H1 (cell line): ENCODE results near the gene ZNF302. TPM values are rescaled to one million over a fixed set of nuclear protein-coding genes. Genes with fewer than 3 reads are reported as not detected.
A peak's percentile ranks its signal among the peaks of the same experiment; 100 is the strongest.

Experiments
- CTCF ChIA-PET: fragments of 300-600 bp; sonication (Branson Sonifier 250); formaldehyde crosslinking; loops from one replicate; lab custom pipeline; 2021; ENCODE audit not compliant: partially characterized antibody; lab: Charles Lee
- POLR2A ChIA-PET: fragments of 300-600 bp; sonication (Branson Sonifier 250); formaldehyde crosslinking; loops from one replicate; lab custom pipeline; 2021; ENCODE audit warnings: inconsistent platforms; ENCODE audit not compliant: partially characterized antibody; lab: Charles Lee
- DNase-seq, 2 experiments: peaks; one replicate each; pipeline versions ENCODE4 v3.0.0 to v3.0.0-alpha.2; 2010 to 2022; ENCODE audit warnings: low spot score in 2 of 2, low read depth in 1 of 2, mixed read lengths in 1 of 2
- FAIRE-seq: peaks from 2 replicates; lab custom pipeline; 2011; peaks lifted over from hg19 to GRCh38; lab: Jason Lieb, UNC
- H2AFZ ChIP-seq: 2 replicates; pipeline ENCODE4 v1.8.1; 2012; ENCODE audit warnings: low read length, inconsistent platforms
- H2AK5ac ChIP-seq: 2 replicates; pipeline ENCODE4 v1.6.1; 2013; ENCODE audit warnings: low read depth, low read length
- H2BK120ac ChIP-seq: replicated peaks from 2 replicates; pipeline ENCODE3; 2013; ENCODE audit warnings: low read depth, low read length, inconsistent platforms
- H2BK12ac ChIP-seq: 2 replicates; pipeline ENCODE4 v1.6.1; 2013; ENCODE audit warnings: low read depth, low read length
- H2BK15ac ChIP-seq: 2 replicates; pipeline ENCODE4 v1.6.1; 2013; ENCODE audit warnings: low read length
- H2BK20ac ChIP-seq: 2 replicates; pipeline ENCODE4 v1.6.1; 2013; ENCODE audit warnings: low read length
- H2BK5ac ChIP-seq: 2 replicates; pipeline ENCODE4 v1.6.1; 2013; ENCODE audit warnings: low read depth, low read length
- H3K14ac ChIP-seq: 2 replicates; pipeline ENCODE4 v1.6.1; 2013; ENCODE audit warnings: inconsistent platforms; ENCODE audit not compliant: insufficient read length
- H3K18ac ChIP-seq: 2 replicates; pipeline ENCODE4 v1.6.1; 2013; ENCODE audit warnings: low read length; ENCODE audit errors: extremely low read depth
- H3K23ac ChIP-seq: 2 replicates; pipeline ENCODE4 v1.6.1; 2013; ENCODE audit warnings: inconsistent platforms; ENCODE audit not compliant: insufficient read length
- H3K23me2 ChIP-seq: 2 replicates; pipeline ENCODE4 v1.6.1; 2013; ENCODE audit warnings: low read depth, low read length
- H3K27ac ChIP-seq: 2 replicates; pipeline ENCODE4 v1.6.1; 2011; ENCODE audit warnings: low read depth, low read length, inconsistent platforms
- H3K27me3 ChIP-seq, 4 experiments: replicated peaks in 1 of 4; 1 replicate in 1 of 4; 2 replicates in 3 of 4; pipeline versions ENCODE4 v1.6.1 to v1.8.1; 2011 to 2013; ENCODE audit warnings: low read length in 3 of 4, mild to moderate bottlenecking in 3 of 4, inconsistent platforms in 2 of 4, mixed read lengths in 2 of 4, moderate library complexity in 1 of 4; ENCODE audit not compliant: control insufficient read depth in 3 of 4, insufficient read depth in 3 of 4; ENCODE audit errors: extremely low read depth in 1 of 4
- H3K36me3 ChIP-seq, 4 experiments: 2 replicates each; pipeline versions ENCODE4 v1.6.1 to v1.8.1; 2011 to 2013; ENCODE audit warnings: mild to moderate bottlenecking in 4 of 4, low read length in 3 of 4, moderate library complexity in 2 of 4, control low read depth in 1 of 4, inconsistent platforms in 1 of 4; ENCODE audit not compliant: insufficient read depth in 4 of 4, control insufficient read depth in 2 of 4
- H3K4ac ChIP-seq: replicated peaks from 2 replicates; pipeline ENCODE3; 2013; ENCODE audit warnings: low read length, low read depth, mixed read lengths, inconsistent platforms; ENCODE audit not compliant: insufficient read length
- H3K4me1 ChIP-seq, 4 experiments: replicated peaks in 1 of 4; 1 replicate in 1 of 4; 2 replicates in 3 of 4; pipeline versions ENCODE4 v1.6.1 to v1.8.1; 2011 to 2013; ENCODE audit warnings: low read length in 3 of 4, inconsistent platforms in 2 of 4, mixed read lengths in 1 of 4; ENCODE audit not compliant: insufficient read depth in 4 of 4, control insufficient read depth in 3 of 4
- H3K4me2 ChIP-seq, 2 experiments: 2 replicates each; pipeline versions ENCODE4 v1.6.1 to v1.8.1; 2011 to 2013; ENCODE audit warnings: low read depth in 2 of 2, low read length in 2 of 2, control low read depth in 1 of 2, inconsistent platforms in 1 of 2, mild to moderate bottlenecking in 1 of 2; ENCODE audit not compliant: insufficient read depth in 1 of 2
- H3K4me3 ChIP-seq, 4 experiments: fragments of 200-600, 300-600 bp in 1 of 4; sonication (generic), shearing (Covaris generic), sonication (Bioruptor Twin) in 1 of 4; 2 replicates each; pipeline versions ENCODE4 v1.5.1 to v1.8.1; 2011 to 2016; ENCODE audit warnings: low read length in 4 of 4, low read depth in 3 of 4, control low read depth in 2 of 4, inconsistent platforms in 2 of 4, mild to moderate bottlenecking in 2 of 4, mixed read lengths in 1 of 4, moderate library complexity in 1 of 4; ENCODE audit not compliant: insufficient read depth in 2 of 4; ENCODE audit errors: extremely low read depth in 1 of 4
- H3K56ac ChIP-seq: replicated peaks from 2 replicates; pipeline ENCODE3; 2013; ENCODE audit warnings: low read depth, mild to moderate bottlenecking, mixed read lengths, low read length, inconsistent platforms; ENCODE audit not compliant: insufficient read length
- H3K79me1 ChIP-seq: 2 replicates; pipeline ENCODE4 v1.6.1; 2013; ENCODE audit warnings: low read depth, low read length, control low read depth
- H3K79me2 ChIP-seq, 2 experiments: 2 replicates each; pipeline versions ENCODE4 v1.6.1 to v1.8.1; 2012 to 2013; ENCODE audit warnings: low read length in 2 of 2, mild to moderate bottlenecking in 2 of 2, inconsistent platforms in 1 of 2; ENCODE audit not compliant: insufficient read depth in 2 of 2, control insufficient read depth in 1 of 2
- H3K9ac ChIP-seq, 4 experiments: replicated peaks in 1 of 4; 1 replicate in 1 of 4; 2 replicates in 3 of 4; pipeline versions ENCODE4 v1.6.1 to v1.8.1; 2011 to 2013; ENCODE audit warnings: low read depth in 3 of 4, low read length in 3 of 4, control low read depth in 2 of 4, mild to moderate bottlenecking in 2 of 4, moderate library complexity in 2 of 4, inconsistent platforms in 1 of 4; ENCODE audit errors: extremely low read depth in 1 of 4
- H3K9me3 ChIP-seq, 2 experiments: 2 replicates each; pipeline versions ENCODE4 v1.6.1 to v1.8.1; 2012 to 2013; ENCODE audit warnings: mild to moderate bottlenecking in 2 of 2, moderate library complexity in 2 of 2, control low read depth in 1 of 2, inconsistent platforms in 1 of 2, low read depth in 1 of 2, low read length in 1 of 2, mixed read lengths in 1 of 2; ENCODE audit not compliant: insufficient read depth in 2 of 2
- H4K20me1 ChIP-seq, 2 experiments: replicated peaks in 1 of 2; 2 replicates each; pipeline versions ENCODE3 to v1.8.1; 2011 to 2013; ENCODE audit warnings: inconsistent platforms in 2 of 2, low read length in 2 of 2, mild to moderate bottlenecking in 1 of 2; ENCODE audit not compliant: insufficient read depth in 2 of 2, control insufficient read depth in 1 of 2
- H4K5ac ChIP-seq: 2 replicates; pipeline ENCODE4 v1.6.1; 2013; ENCODE audit warnings: low read length, low read depth, mixed read lengths, inconsistent platforms; ENCODE audit not compliant: insufficient read length
- H4K8ac ChIP-seq: 2 replicates; pipeline ENCODE4 v1.8.0; 2013; ENCODE audit warnings: mild to moderate bottlenecking, moderate library complexity, low read length, inconsistent platforms; ENCODE audit not compliant: insufficient read depth; ENCODE audit errors: extremely low read depth
- H4K91ac ChIP-seq: replicated peaks from 2 replicates; pipeline ENCODE3; 2013; ENCODE audit warnings: low read length, mixed read lengths, inconsistent platforms; ENCODE audit not compliant: insufficient read length
- CEBPB ChIP-seq: IDR thresholded peaks from 2 replicates; pipeline ENCODE4 v1.6.1; 2012; ENCODE audit warnings: low read depth, low read length
- CTBP2 ChIP-seq: IDR thresholded peaks from 2 replicates; pipeline ENCODE4 v1.7.0; 2011; ENCODE audit warnings: borderline replicate concordance, mild to moderate bottlenecking, moderate library complexity, mixed read lengths, low read length; ENCODE audit not compliant: insufficient read depth, insufficient read length
- GABPA ChIP-seq: IDR thresholded peaks from 2 replicates; pipeline ENCODE4 v1.6.1; 2011; ENCODE audit warnings: mild to moderate bottlenecking, low read length, moderate library complexity, borderline replicate concordance; ENCODE audit not compliant: insufficient read depth
- HDAC2 ChIP-seq, 2 experiments: fragments of 300-600 bp in 1 of 2; sonication (generic) in 1 of 2; IDR thresholded peaks; 2 replicates each; pipeline ENCODE4 v1.6.1; 2011 to 2012; ENCODE audit warnings: low read depth in 2 of 2, low read length in 2 of 2, mild to moderate bottlenecking in 2 of 2, moderate library complexity in 2 of 2, borderline replicate concordance in 1 of 2, inconsistent platforms in 1 of 2
- NANOG ChIP-seq: IDR thresholded peaks from 2 replicates; pipeline ENCODE4 v1.6.1; 2011; ENCODE audit warnings: low read length, low read depth, mild to moderate bottlenecking, inconsistent platforms; ENCODE audit not compliant: insufficient read depth, poor library complexity, severe bottlenecking
- NRF1 ChIP-seq: IDR thresholded peaks from 2 replicates; pipeline ENCODE4 v1.6.1; 2011; ENCODE audit warnings: mild to moderate bottlenecking, low read depth, low read length, improper control_type of control experiment
- SP2 ChIP-seq: IDR thresholded peaks from 2 replicates; pipeline ENCODE4 v1.6.1; 2012; ENCODE audit warnings: mild to moderate bottlenecking, low read length, inconsistent platforms
- TAF1 ChIP-seq: IDR thresholded peaks from 2 replicates; pipeline ENCODE4 v1.6.1; 2011; ENCODE audit warnings: mild to moderate bottlenecking, low read depth, low read length
- WGBS, 2 experiments: shearing (Covaris generic) in 1 of 2; methylation state at CpG; one replicate each; pipeline versions ENCODE4 v1.1.6 to v1.1.7; 2013 to 2015; ENCODE audit warnings: low lambda C conversion rate in 2 of 2, mixed read lengths in 2 of 2, inconsistent platforms in 1 of 2, low coverage in 1 of 2, missing lambda C conversion rate in 1 of 2; ENCODE audit not compliant: insufficient replicate concordance in 2 of 2, insufficient coverage in 1 of 2, insufficient read length in 1 of 2; ENCODE audit errors: extremely low coverage in 1 of 2, missing lambda C conversion rate in 1 of 2; 5-methylcytosine and 5-hydroxymethylcytosine counted together
- polyA plus RNA-seq, 7 experiments: library from polyadenylated mRNA; depleted of rRNA in 3 of 7; stranded (reverse) in 5 of 7; unstranded in 2 of 7; fragments of >200 nt in 5 of 7; fragments of 200-250 nt in 2 of 7; gene quantifications; 1 replicate in 5 of 7; 2 replicates in 1 of 7; 4 replicates in 1 of 7; pipeline versions ENCODE4 v1.2.1 to v1.2.3, GENCODE V29; 2011 to 2013; ENCODE audit warnings: missing spikeins in 2 of 7, mixed read lengths in 2 of 7
- total RNA-seq: library from RNA; stranded (reverse); fragmentation: NEBNext Ultra II Directional; extraction: Animal tissue kit (Norgen Biotek cat#: 25700); gene quantifications from 2 replicates; pipeline ENCODE4 v1.2.1, GENCODE V29; 2021

ZNF302 gene
- total and polyA plus RNA-seq, 2 of the 8 experiments (the other 6 are each of a cell fraction or from before 2014, with no cell fraction given) = 9.1 to 20.4 TPM

GRCh38 chr19:34711890-34712289 is 34.4 kb downstream of the ZNF302 start:
- CTCF ChIA-PET = interaction anchor here (0.6 to 6.2 kb wide), 10 partner anchors 15 to 556 kb away, joined by 3 to 46 read pairs (median 4); no protein-coding TSS in a partner anchor
- no peak for DNase-seq

More at GRCh38 chr19:34711890-34712289, 34.4 kb downstream of the ZNF302 start:
- Histone ChIP-seq H3K4ac (no peak overlapping the region), H3K4me1 (no peaks in the 10 kb centered on the region), H3K4me2 (0 out of 4 replicates have a peak overlapping the region, but pooled peaks of 1 of the 2 experiments have one; percentile 1), H2BK5ac (no peak overlapping the region), H3K23ac (no peak overlapping the region), H3K36me3 (no peaks in the 10 kb centered on the region), H3K18ac (no peak overlapping the region), H3K56ac (no peak overlapping the region), H4K5ac (no peak overlapping the region), H4K91ac (no peak overlapping the region), H2BK15ac (no peak overlapping the region), H3K27me3 (no peaks in the 10 kb centered on the region), H3K23me2 (no peaks in the 10 kb centered on the region; the same call in 1 of the 2 replicates), H2AK5ac (no peak overlapping the region), H3K14ac (no peak overlapping the region), H4K20me1 (no peaks in the 10 kb centered on the region), H3K4me3 (no peak overlapping the region), H3K79me1 (no peaks in the 10 kb centered on the region), H2AFZ (no peak overlapping the region), H2BK120ac (no peak overlapping the region), H4K8ac (no peak overlapping the region), H3K9me3 (peaks cover 35 to 45% of the 10 kb centered on the region in 2 experiments), H2BK20ac (no peak overlapping the region), H3K79me2 (no peaks in the 10 kb centered on the region), H3K9ac (no peak overlapping the region), H2BK12ac (no peak overlapping the region), H3K27ac (no peak overlapping the region)
- WGBS, 2 experiments = 60% methylated on average over 6 of the region's 6 CpGs; no CpG with 5 or more reads in 1 of the 2 experiments
- peak; percentile 58 for FAIRE-seq
- no peak for TF ChIP-seq TAF1
- no peak for TF ChIP-seq HDAC2 (IDR thresholded peaks at IDR 0.05; ENCODE audit: borderline replicate concordance in 1 of 2, low read depth in 2 of 2, low read length in 2 of 2)
- TF ChIP-seq GABPA = no peak
- TF ChIP-seq NANOG = no peak
- TF ChIP-seq CEBPB = no peak
- TF ChIP-seq CTBP2 = no peak
- TF ChIP-seq NRF1 = no peak
- no peak for TF ChIP-seq SP2
- POLR2A ChIA-PET = interaction anchor here (1.0 to 2.4 kb wide), 2 partner anchors 34 to 75 kb away, joined by 3 to 8 read pairs; partner anchors contain the start of genes SCGB2B2 and ZNF302
